CD4-positive, CD25-positive, alpha-beta regulatory T cell (primary cell): ENCODE data around the gene PIK3R5. TPM values are rescaled to one million over a fixed set of nuclear protein-coding genes. Genes with fewer than 3 reads are reported as not detected.

Experiments used
- ATAC-seq, 2 donors: fragments of 150-1000 bp; cut with Tn5 transposase; one replicate each; pipeline ENCODE4 v1.10.0; 2021; ENCODE audit warnings: low read depth in 2 of 2, moderate number of reproducible peaks in 2 of 2, moderate library complexity in 1 of 2
- DNase-seq, 3 donors: peaks; one replicate each; pipeline versions ENCODE4 v3.0.0 to v3.0.0-alpha.2; 2012 to 2022; ENCODE audit warnings: mixed read lengths in 1 of 3
- H3K27ac ChIP-seq: one replicate; pipeline ENCODE4 v1.7.0; 2013; ENCODE audit warnings: mild to moderate bottlenecking, low read length; ENCODE audit not compliant: insufficient read depth, poor library complexity, severe bottlenecking
- H3K27me3 ChIP-seq: one replicate; pipeline ENCODE4 v1.7.0; 2013; ENCODE audit warnings: low read length; ENCODE audit not compliant: control insufficient read depth, insufficient read depth
- H3K36me3 ChIP-seq: one replicate; pipeline ENCODE4 v1.7.0; 2013; ENCODE audit warnings: mild to moderate bottlenecking, low read length, moderate library complexity; ENCODE audit not compliant: control insufficient read depth, insufficient read depth
- H3K4me1 ChIP-seq: 2 replicates; pipeline ENCODE4 v1.7.0; 2013; ENCODE audit warnings: mild to moderate bottlenecking, low read length; ENCODE audit not compliant: insufficient read depth, control insufficient read depth, poor library complexity, severe bottlenecking
- H3K4me3 ChIP-seq: one replicate; pipeline ENCODE4 v1.7.0; 2013; ENCODE audit warnings: low read depth, mild to moderate bottlenecking, low read length, moderate library complexity
- H3K9me3 ChIP-seq, 2 experiments: 1 replicate in 1 of 2; 2 replicates in 1 of 2; pipeline ENCODE4 v1.7.0; 2013; ENCODE audit warnings: low read length in 2 of 2, mild to moderate bottlenecking in 1 of 2, moderate library complexity in 1 of 2; ENCODE audit not compliant: control insufficient read depth in 2 of 2
- H3K27ac Mint-ChIP-seq, 3 donors: one replicate each; pipeline ENCODE4 v1.8.0; 2020 to 2022; ENCODE audit warnings: mild to moderate bottlenecking in 3 of 3, mixed read lengths in 3 of 3, moderate library complexity in 2 of 3
- H3K27me3 Mint-ChIP-seq: one replicate; pipeline ENCODE4 v1.8.0; 2022; ENCODE audit warnings: mild to moderate bottlenecking, mixed read lengths
- H3K36me3 Mint-ChIP-seq: one replicate; pipeline ENCODE4 v1.8.0; 2020; ENCODE audit warnings: mixed read lengths
- H3K4me1 Mint-ChIP-seq, 4 donors: one replicate each; pipeline ENCODE4 v1.8.0; 2020 to 2022; ENCODE audit warnings: mixed read lengths in 4 of 4, mild to moderate bottlenecking in 1 of 4
- H3K4me3 Mint-ChIP-seq, 4 donors: one replicate each; pipeline ENCODE4 v1.8.0; 2020 to 2022; ENCODE audit warnings: mild to moderate bottlenecking in 4 of 4, mixed read lengths in 4 of 4, moderate library complexity in 3 of 4
- H3K9me3 Mint-ChIP-seq, 7 donors: one replicate each; pipeline ENCODE4 v1.8.0; 2020 to 2022; ENCODE audit warnings: mixed read lengths in 7 of 7, mild to moderate bottlenecking in 3 of 7, moderate library complexity in 2 of 7
- polyA plus RNA-seq, 4 donors: library from polyadenylated mRNA; unstranded; fragments of 300-500 nt; fragmentation: Illumina TruSeq; gene quantifications; one replicate each; pipeline ENCODE4 v1.2.3, GENCODE V29; 2021
- total RNA-seq: library from RNA; stranded (reverse); gene quantifications from one replicate; pipeline ENCODE4 v1.2.3, GENCODE V29; 2022

PIK3R5 gene
- total and polyA plus RNA-seq, 5 donors from 2014 or later: 34.8 to 275 (median 37.5) TPM

GRCh38 chr17:8862213-8863056 lies 103.1 kb downstream of the PIK3R5 start:
- no peak for ATAC-seq
- H3K27ac Mint-ChIP-seq: peak overlapping the region in 1 of 3 donors; percentile 71

GRCh38 chr17:8861495-8862181 lies 103.9 kb downstream of the PIK3R5 start:
- Histone ChIP-seq H3K4me3 (no peak overlapping the region), H3K27me3 (no peaks in the 10 kb centered on the region), H3K9me3 (no peaks in the 10 kb centered on the region), H3K36me3 (no peaks in the 10 kb centered on the region), H3K27ac (no peak overlapping the region), H3K4me1 (no peaks in the 10 kb centered on the region)
- Mint-ChIP-seq H3K36me3 (peaks cover 6% of the 10 kb centered on the region), H3K4me3 (no peak overlapping the region), H3K27ac (no peak overlapping the region), H3K27me3 (peaks cover 7% of the 10 kb centered on the region), H3K4me1 (peaks cover 11 to 16% (median 14%) of the 10 kb centered on the region in 4 donors), H3K9me3 (peaks cover 0 to 1% (median 0%) of the 10 kb centered on the region in 7 donors)
- DNase-seq (no peak), ATAC-seq (no peak)

More at GRCh38 chr17:8862213-8863056, 103.1 kb downstream of the PIK3R5 start:
- Mint-ChIP-seq H3K9me3 (peaks cover 0 to 1% (median 0%) of the 10 kb centered on the region in 7 donors), H3K27me3 (peaks cover 4% of the 10 kb centered on the region), H3K4me1 (peaks cover 7 to 13% (median 9%) of the 10 kb centered on the region in 4 donors), H3K36me3 (peaks cover 6% of the 10 kb centered on the region), H3K4me3 (no peak overlapping the region)
- Histone ChIP-seq H3K27ac (no peak overlapping the region), H3K9me3 (no peaks in the 10 kb centered on the region), H3K27me3 (no peaks in the 10 kb centered on the region), H3K36me3 (no peaks in the 10 kb centered on the region), H3K4me1 (peaks cover 3% of the 10 kb centered on the region), H3K4me3 (no peak overlapping the region)
- no peak for DNase-seq

GRCh38 chr17:8859804-8860430 lies 105.6 kb downstream of the PIK3R5 start:
- H3K36me3 Mint-ChIP-seq: peaks cover 6% of the 10 kb centered on the region
- DNase-seq (no peak), ATAC-seq (no peak)
- no peak overlapping the region for H3K4me3 Mint-ChIP-seq
- Histone ChIP-seq H3K9me3 (no peaks in the 10 kb centered on the region), H3K27ac (no peak overlapping the region), H3K4me3 (no peak overlapping the region), H3K27me3 (no peaks in the 10 kb centered on the region), H3K36me3 (no peaks in the 10 kb centered on the region), H3K4me1 (no peaks in the 10 kb centered on the region)
- peaks cover 0 to 1% (median 0%) of the 10 kb centered on the region in 7 donors for H3K9me3 Mint-ChIP-seq
- H3K27me3 Mint-ChIP-seq: peaks cover 7% of the 10 kb centered on the region
- no peak overlapping the region for H3K27ac Mint-ChIP-seq
- peaks cover 11 to 21% (median 15%) of the 10 kb centered on the region in 4 donors for H3K4me1 Mint-ChIP-seq

GRCh38 chr17:8859027-8859803 lies 106.3 kb downstream of the PIK3R5 start:
- no peak for DNase-seq
- no peak overlapping the region for H3K4me3 ChIP-seq
- Mint-ChIP-seq H3K36me3 (peaks cover 6% of the 10 kb centered on the region), H3K4me1 (peaks cover 11 to 21% (median 15%) of the 10 kb centered on the region in 4 donors), H3K27ac (peak overlapping the region in 1 of 3 donors; percentile 60), H3K9me3 (peaks cover 0 to 1% (median 0%) of the 10 kb centered on the region in 7 donors), H3K4me3 (no peak overlapping the region), H3K27me3 (peaks cover 7% of the 10 kb centered on the region)
- no peaks in the 10 kb centered on the region for H3K27me3 ChIP-seq
- no peaks in the 10 kb centered on the region for H3K36me3 ChIP-seq
- H3K27ac ChIP-seq: no peak overlapping the region
- H3K9me3 ChIP-seq: no peaks in the 10 kb centered on the region
- ATAC-seq: no peak
- no peaks in the 10 kb centered on the region for H3K4me1 ChIP-seq

- H3K9me3 Mint-ChIP-seq: peaks cover 0 to 1% (median 0%) of the 10 kb centered on the region in 7 donors
- Histone ChIP-seq H3K4me3 (no peak overlapping the region), H3K27ac (no peak overlapping the region), H3K27me3 (no peaks in the 10 kb centered on the region), H3K36me3 (no peaks in the 10 kb centered on the region), H3K4me1 (no peaks in the 10 kb centered on the region), H3K9me3 (no peaks in the 10 kb centered on the region)
- H3K27ac Mint-ChIP-seq: peak overlapping the region in 2 of 3 donors; percentile 44 to 89
- DNase-seq: peak in 1 of 3 donors; percentile 60
- H3K4me3 Mint-ChIP-seq: peak overlapping the region in 3 of 4 donors; percentile 33 to 69 (median 68)
- H3K27me3 Mint-ChIP-seq: peaks cover 7% of the 10 kb centered on the region
- H3K36me3 Mint-ChIP-seq: no peaks in the 10 kb centered on the region
- ATAC-seq: peak; percentile 31 to 55
- peaks cover 11 to 21% (median 15%) of the 10 kb centered on the region in 4 donors for H3K4me1 Mint-ChIP-seq
These were observed 107.6 kb downstream of the PIK3R5 start for GRCh38 chr17:8857919-8858318.

GRCh38 chr17:8856869-8857575 lies 108.5 kb downstream of the PIK3R5 start:
- H3K4me1 ChIP-seq: no peaks in the 10 kb centered on the region
- H3K36me3 Mint-ChIP-seq: no peaks in the 10 kb centered on the region
- no peaks in the 10 kb centered on the region for H3K27me3 ChIP-seq
- no peak overlapping the region for H3K27ac ChIP-seq
- peak overlapping the region in 1 of 4 donors; percentile 64 for H3K4me3 Mint-ChIP-seq
- DNase-seq (no peak), ATAC-seq (no peak)
- H3K27ac Mint-ChIP-seq: peak overlapping the region in 1 of 3 donors; percentile 55
- peaks cover 0 to 1% (median 0%) of the 10 kb centered on the region in 7 donors for H3K9me3 Mint-ChIP-seq
- peaks cover 11 to 21% (median 13%) of the 10 kb centered on the region in 4 donors for H3K4me1 Mint-ChIP-seq
- H3K27me3 Mint-ChIP-seq: peaks cover 7% of the 10 kb centered on the region
- H3K36me3 ChIP-seq: no peaks in the 10 kb centered on the region
- H3K4me3 ChIP-seq: no peak overlapping the region
- no peaks in the 10 kb centered on the region for H3K9me3 ChIP-seq
